Embryonic facial prominence (tissue), 1 donor: ENCODE measurements around the gene MBOAT2.

Experiments used
- DNase-seq: peaks from one replicate; pipeline ENCODE4 v3.0.0-alpha.2; 2016; ENCODE audit errors: extremely low spot score

Gene MBOAT2

DNA sequence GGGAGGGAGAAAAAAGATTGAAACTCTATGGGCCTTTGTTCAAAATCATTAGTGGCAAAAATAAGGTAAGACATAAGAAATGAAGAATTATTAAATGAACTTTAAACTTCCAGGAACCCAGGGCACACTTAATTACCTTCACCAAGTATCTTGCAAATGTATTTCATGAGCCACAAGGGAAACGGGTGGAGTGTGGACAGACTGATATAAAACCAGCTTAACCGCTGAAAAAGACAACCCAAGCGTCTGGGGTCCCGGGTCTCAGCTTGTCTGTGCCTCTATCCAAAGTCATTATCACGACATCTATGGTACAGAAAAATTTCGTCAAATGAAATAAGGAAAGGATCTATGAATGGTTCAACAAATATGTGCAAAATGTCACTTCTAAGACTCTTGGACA, 13.9 kb upstream of the MBOAT2 start:
- no peak for DNase-seq

DNA sequence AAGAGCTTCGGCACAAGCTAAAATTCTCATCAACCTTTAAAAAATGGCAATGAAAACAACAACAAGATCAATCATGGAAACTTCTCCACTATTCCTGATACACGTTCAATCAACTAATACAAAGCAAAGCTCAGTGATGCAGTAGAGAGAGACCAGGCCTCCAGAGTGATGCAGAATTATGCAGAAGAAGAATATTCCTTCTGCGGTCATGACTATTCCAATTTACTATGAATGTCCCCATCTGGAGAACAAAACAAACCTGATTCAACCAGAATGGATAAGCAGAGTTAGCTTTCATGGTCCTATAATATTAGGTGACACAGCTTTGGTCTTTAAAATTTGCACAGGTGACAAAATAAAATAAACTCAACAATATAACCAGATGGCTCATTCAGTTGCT, 12.5 kb upstream of the MBOAT2 start:
- DNase-seq: no peak

GRCh38 chr2:9013403-9013802, 9.9 kb upstream of the MBOAT2 start:
- no peak for DNase-seq

GRCh38 chr2:9010866-9011265, 7.4 kb upstream of the MBOAT2 start:
- no peak for DNase-seq

DNA sequence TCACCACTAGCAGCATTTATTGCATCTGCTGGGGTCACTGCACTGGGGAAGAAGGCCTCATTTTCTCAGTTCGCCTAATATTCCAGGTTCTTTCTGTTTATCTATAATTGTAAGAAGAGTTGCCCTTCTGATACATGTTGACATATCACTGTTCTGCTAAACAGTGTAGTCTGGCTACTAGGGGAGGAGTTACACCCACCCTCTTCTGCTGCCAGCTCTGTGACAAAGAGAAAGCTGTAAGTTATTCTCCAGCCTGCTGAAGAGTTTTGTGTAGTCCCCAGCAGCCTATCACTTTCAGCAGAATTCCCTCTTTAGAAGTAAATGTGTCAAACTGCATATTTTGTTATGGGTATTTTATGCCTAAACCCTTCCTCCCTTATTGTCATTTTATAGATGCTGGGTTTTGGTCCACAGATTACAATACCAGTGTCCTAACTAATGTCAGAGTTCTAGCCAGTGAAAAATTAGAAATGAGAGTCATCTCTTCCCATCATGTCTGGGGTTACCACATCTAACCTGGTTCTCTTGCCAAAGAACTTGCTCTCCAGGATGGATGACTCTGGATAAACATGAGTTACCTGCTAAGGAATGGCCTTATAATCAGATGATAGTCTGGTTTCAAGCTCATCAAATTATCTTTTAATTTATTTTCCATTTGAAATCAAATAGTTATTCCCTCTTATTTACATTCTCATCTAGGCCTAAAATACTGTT, 5.6 kb upstream of the MBOAT2 start:
- DNase-seq: no peak

GRCh38 chr2:9006368-9006767, 2.9 kb upstream of the MBOAT2 start:
- DNase-seq: no peak

DNA sequence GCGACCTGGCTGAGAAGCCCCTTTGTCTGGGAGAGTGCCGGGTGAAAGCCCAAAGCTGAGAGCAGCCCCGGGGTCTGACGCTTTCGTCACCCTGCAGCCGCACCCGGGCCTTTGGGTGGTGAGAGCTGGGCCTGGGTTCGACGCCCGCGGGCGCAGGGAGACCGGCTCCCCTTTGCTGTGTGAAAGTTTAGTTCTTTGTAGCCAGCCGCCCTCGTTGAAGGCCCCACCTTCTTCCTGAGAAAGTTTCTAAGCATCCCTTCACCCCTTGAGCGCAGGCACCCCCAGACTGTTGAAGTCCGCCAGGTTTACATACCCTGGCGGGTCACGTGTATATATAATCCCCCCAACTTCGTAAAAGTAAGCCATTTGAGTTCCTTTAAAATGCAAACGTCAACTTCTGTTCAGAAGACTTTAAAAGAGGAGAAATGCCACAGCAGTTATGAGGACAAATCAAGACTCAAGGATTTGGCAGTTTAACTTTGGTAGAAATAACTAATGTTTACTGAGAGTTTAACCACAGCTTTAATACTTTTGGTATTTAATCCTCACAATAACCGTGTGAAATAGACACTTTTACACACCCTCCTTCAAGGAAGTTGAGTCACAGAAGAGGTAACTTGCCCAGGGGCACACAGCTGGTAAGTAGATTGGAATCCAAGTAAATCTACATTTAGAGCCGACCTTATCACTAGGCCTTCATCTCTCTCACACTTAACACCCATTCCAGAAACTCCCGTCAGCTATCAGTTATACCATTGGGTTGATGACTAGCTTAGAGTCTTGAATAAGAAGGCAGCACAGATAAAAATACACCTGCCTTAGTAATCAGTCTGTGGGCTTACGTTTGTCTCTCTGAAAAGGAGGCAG, 1.1 kb upstream of the MBOAT2 start:
- peak; percentile 19 for DNase-seq

DNA sequence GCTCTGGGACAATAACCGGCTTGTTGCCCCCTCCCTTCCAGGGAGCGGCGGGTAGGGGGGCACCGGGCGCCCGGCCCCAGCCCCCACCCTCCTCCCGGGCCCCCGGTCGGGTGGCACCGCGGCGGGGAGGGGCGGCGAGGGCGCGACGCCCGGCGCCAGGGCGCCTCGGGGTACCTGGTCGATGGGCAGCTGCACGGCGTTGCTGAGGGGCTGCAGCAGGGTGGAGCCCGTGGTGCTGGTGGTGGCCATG, 193 bp downstream of the MBOAT2 start:
- no peak for DNase-seq

DNA sequence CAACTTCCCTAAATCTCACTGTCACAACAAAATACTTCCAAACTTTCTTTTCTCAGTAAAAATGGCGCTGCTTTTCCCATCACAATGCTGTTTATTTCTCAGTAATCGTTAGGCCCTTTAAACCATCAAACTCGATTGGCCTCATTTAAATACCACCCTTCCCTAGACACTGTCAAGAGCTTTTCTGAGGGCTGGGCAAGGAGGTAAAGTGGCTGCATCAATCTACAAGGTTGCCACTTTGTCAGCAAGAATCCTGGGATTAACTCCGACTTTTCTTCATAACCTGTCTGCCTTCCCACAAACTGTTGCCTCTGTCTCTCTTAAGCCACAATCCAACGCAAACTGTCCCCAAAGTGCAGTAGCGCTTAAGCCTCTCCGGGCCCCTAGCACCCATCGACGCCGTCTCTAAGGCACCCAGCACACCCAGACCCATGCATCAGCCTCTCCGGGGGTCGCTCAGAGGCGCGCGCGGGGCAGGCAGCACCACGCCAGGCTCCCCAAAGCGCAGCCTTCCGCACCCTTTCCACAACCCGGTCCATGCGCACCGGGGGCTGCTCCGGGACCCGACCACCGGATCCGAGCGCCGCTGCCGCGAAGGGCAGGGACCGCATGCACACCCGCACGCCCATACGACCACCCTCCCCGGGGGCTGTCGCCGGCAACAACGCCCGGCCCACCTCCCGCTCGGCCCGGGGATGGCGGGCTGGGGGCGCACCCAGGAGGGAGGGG, 683 bp downstream of the MBOAT2 start:
- DNase-seq: no peak

DNA sequence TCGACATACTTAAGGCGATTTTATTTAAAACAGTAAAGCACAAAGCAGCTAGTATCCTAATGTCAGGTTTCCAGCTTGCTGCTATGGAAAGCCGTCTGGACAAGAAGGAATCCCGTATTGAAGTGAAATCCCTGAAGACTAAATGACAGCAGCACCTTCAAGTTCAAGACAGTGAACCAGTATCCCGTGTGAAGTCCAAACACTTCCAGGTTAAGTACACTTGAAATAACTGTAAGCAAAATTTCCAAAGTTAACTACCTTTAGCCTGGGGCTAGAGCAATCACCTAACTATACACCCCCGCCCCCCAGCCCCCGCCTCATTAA, 1.2 kb downstream of the MBOAT2 start:
- DNase-seq: no peak

DNA sequence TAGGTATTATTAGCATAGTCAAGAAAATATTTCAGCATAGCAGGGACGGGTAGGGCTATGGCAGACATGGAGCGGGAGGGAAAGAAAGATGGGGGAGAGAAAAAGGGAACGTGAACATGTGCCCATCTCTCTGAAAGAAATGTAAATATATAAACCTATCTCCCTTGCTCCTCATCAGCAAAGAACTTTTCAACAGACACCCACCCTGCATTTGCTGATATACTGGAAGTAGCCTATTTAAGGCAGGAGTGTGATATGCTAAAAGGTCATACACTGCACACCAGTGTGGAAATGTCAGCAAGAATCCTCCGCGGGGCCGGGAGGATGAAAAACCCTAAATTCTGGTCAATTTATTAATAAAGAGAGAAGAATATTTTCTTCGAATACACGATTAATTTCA, 1.7 kb downstream of the MBOAT2 start:
- no peak for DNase-seq

DNA sequence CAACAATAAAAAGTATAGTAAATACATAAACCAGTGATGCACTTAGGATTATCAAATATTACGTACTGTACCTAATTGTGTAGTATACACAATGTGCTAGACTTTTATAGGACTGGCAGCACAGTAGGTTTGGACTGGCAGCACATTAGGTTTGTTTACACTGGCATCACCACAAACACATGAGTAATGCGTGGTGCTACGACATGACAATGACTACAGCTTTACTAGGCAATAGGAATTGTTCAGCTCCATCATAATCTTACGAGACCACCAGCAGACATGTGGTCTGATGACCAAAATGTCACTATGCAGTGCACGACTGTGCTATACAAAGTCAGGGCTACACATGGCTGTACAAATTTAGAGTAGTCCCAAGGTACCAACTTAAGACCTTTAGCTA, 2.3 kb downstream of the MBOAT2 start:
- DNase-seq: no peak

- DNase-seq: no peak
Measured at GRCh38 chr2:9000442-9000841, 3.0 kb downstream of the MBOAT2 start.

DNA sequence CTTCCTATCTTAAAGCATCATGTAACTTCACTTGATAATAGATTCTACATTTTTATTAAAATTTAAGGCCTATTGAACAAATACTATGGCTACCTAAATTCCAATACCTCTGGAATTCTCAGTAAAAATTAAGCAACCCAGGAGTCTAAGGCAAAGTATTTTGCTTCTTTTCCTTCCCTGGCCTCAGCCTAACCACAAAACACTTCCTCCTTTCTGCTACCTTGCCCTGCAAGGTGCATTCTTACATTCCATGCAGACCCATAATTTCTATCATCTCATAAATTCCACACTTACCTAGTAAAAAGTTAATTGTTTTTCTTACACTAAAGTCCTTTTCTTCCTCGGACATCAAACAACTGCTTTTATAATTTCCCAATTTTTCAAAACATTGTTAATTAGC, 3.7 kb downstream of the MBOAT2 start:
- no peak for DNase-seq

GRCh38 chr2:8999102-8999446, 4.4 kb downstream of the MBOAT2 start:
- DNase-seq: no peak

- no peak for DNase-seq
Measured at GRCh38 chr2:8998418-8999101, 4.9 kb downstream of the MBOAT2 start.

- DNase-seq: no peak
Measured at GRCh38 chr2:8997631-8998030, 5.9 kb downstream of the MBOAT2 start.

GRCh38 chr2:8997108-8997507, 6.4 kb downstream of the MBOAT2 start:
- no peak for DNase-seq

- no peak for DNase-seq
Measured at GRCh38 chr2:8996006-8996405, 7.5 kb downstream of the MBOAT2 start.

- DNase-seq: no peak
Measured at GRCh38 chr2:8994386-8994785, 9.1 kb downstream of the MBOAT2 start.

DNA sequence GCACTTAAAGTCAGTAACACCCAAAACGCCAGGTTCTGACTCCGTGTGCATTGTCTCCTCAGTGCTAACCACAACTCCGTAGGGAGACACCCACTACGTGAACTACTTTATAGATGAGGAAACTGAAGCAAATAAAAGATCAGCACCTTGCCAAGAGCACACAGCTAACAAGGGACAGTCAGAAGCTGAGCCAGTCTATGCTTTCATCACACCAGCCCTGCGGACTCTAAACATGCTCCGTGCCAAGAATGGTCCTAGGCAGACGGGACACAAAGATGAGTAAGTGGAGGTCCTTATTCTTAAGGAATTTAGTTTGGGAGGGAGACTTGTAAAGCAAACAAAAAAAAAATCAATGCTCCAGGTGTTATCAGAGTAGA, 9.6 kb downstream of the MBOAT2 start:
- DNase-seq: no peak

DNA sequence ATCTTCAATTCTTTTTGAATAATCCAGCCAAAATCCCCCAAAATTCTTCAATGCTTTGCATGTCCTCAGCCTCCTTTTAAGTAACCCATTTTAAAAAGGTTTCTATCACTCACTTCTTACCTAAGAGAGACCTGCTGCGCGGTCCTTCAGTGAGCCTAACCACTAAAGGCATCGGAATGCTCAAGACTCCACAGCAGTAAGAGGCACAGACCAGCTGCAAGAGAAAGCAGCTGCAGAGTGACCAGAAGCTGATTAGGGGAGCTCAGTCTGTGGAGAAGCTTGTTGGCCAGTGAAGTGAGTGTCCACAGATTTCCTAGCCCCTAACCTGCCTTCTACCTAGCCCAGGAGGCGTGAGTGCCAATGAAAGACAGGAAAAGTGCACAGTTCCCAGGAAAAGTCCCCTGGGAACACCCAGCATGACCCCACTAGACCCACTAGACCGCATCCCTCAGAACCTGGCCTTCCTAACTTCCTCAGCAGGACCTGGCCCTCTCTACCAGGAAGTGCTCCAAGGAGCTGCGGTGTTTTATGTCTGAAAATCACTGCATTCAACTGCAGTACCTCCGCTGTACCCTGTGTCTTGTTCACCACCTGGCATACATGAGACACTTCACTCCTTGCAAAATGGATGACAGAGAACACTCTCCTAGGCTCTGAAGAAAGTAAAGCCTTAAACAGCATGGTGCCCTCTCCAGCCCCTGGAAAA, 10.1 kb downstream of the MBOAT2 start:
- DNase-seq: no peak
